A549 (cell line): ENCODE measurements around the gene EXO1. TPM values are rescaled to one million over a fixed set of nuclear protein-coding genes. Genes with fewer than 3 reads are reported as not detected.

Source experiments
- ATAC-seq, 2 experiments: fragments of 200-7000 bp in 1 of 2; fragments of >200 bp in 1 of 2; cut with Nextera tagmentation in 1 of 2; cut with Tn5 transposase in 1 of 2; 3 replicates each; pipeline versions ENCODE4 v1.8.0 to v1.9.1; 2018 to 2020; ENCODE audit warnings: mild to moderate bottlenecking in 1 of 2, moderate library complexity in 1 of 2
- CTCF ChIA-PET: fragments of 300-600 bp; sonication (Branson Sonifier 250); formaldehyde crosslinking; extraction: SDS; loops from one replicate; lab custom pipeline; 2021; ENCODE audit warnings: antibody characterized with exemption, inconsistent platforms; lab: Yijun Ruan, JAX
- POLR2A ChIA-PET: fragments of 350-600 bp; formaldehyde crosslinking; extraction: SDS; loops from one replicate; lab custom pipeline; 2021; ENCODE audit warnings: antibody characterized with exemption, inconsistent platforms; lab: Yijun Ruan, JAX
- DNase-seq, 2 experiments: peaks; one replicate each; pipeline versions ENCODE4 v3.0.0 to v3.0.0-alpha.2; 2011 to 2016; ENCODE audit warnings: low read depth in 1 of 2, low spot score in 1 of 2
- FAIRE-seq: peaks from 2 replicates; lab custom pipeline; 2011; peaks lifted over from hg19 to GRCh38; lab: Jason Lieb, UNC
- H3K27ac ChIP-seq, 2 experiments: fragments of >200 bp; sonication (Bioruptor Twin); formaldehyde crosslinking; 3 replicates each; pipeline ENCODE4 v1.5.1; 2016 to 2017
- H3K4me1 ChIP-seq: fragments of >200 bp; sonication (Bioruptor Twin); formaldehyde crosslinking; 3 replicates; pipeline ENCODE4 v1.6.1; 2016
- H3K4me2 ChIP-seq: fragments of >200 bp; sonication (Bioruptor Twin); formaldehyde crosslinking; 3 replicates; pipeline ENCODE4 v1.6.1; 2016
- H3K4me3 ChIP-seq: fragments of >200 bp; sonication (Bioruptor Twin); formaldehyde crosslinking; 3 replicates; pipeline ENCODE4 v1.5.1; 2016
- H3K9me3 ChIP-seq: fragments of >200 bp; sonication (Bioruptor Twin); formaldehyde crosslinking; 3 replicates; pipeline ENCODE4 v1.6.1; 2016
- ATOH8 ChIP-seq: fragments of 250-450 bp; sonication (Bioruptor Pico); IDR thresholded peaks from 2 replicates; pipeline ENCODE4 v1.5.0; 2020; ENCODE audit warnings: low read depth, mild to moderate bottlenecking, moderate library complexity
- CBX2 ChIP-seq: fragments of 200-600 bp; sonication (generic); IDR thresholded peaks from 2 replicates; pipeline ENCODE4 v1.6.1; 2016; ENCODE audit warnings: low read depth, mild to moderate bottlenecking, borderline replicate concordance
- CEBPB ChIP-seq, 2 experiments: fragments of >200 bp in 1 of 2; sonication (Bioruptor Twin) in 1 of 2; formaldehyde crosslinking in 1 of 2; IDR thresholded peaks; 2 replicates each; pipeline ENCODE4 v1.6.1; 2012 to 2016
- E2F6 ChIP-seq: IDR thresholded peaks from 2 replicates; pipeline ENCODE4 v1.6.1; 2012; ENCODE audit warnings: low read depth, borderline replicate concordance
- EHMT2 ChIP-seq: fragments of 200-600 bp; sonication (generic); IDR thresholded peaks from 2 replicates; pipeline ENCODE4 v1.6.1; 2016; ENCODE audit warnings: antibody characterized with exemption, low read depth, mild to moderate bottlenecking, moderate library complexity
- FOSB ChIP-seq: fragments of 250-450 bp; sonication (Bioruptor Pico); IDR thresholded peaks from 2 replicates; pipeline ENCODE4 v1.5.0; 2020; ENCODE audit warnings: mild to moderate bottlenecking, moderate library complexity
- GATA3 ChIP-seq: IDR thresholded peaks from 2 replicates; pipeline ENCODE4 v1.6.1; 2012; ENCODE audit warnings: borderline replicate concordance
- HMGXB4 ChIP-seq: fragments of 250-450 bp; sonication (Bioruptor Pico); IDR thresholded peaks from 2 replicates; pipeline ENCODE4 v1.5.0; 2021; ENCODE audit warnings: mild to moderate bottlenecking, moderate library complexity, borderline replicate concordance
- MAFK ChIP-seq: fragments of 450-650 bp; IDR thresholded peaks from 2 replicates; pipeline ENCODE4 v1.6.1; 2014; ENCODE audit not compliant: partially characterized antibody
- MAX ChIP-seq: IDR thresholded peaks from 2 replicates; pipeline ENCODE4 v1.6.1; 2012
- NFE2L2 ChIP-seq: fragments of 150-350 bp; conservative IDR thresholded peaks from 2 replicates; pipeline ENCODE4 v1.6.1; 2014; ENCODE audit warnings: low read length
- NPAS2 ChIP-seq: fragments of 250-450 bp; sonication (Bioruptor Pico); IDR thresholded peaks from 2 replicates; pipeline ENCODE4 v1.8.0; 2022; ENCODE audit warnings: mild to moderate bottlenecking, moderate library complexity, borderline replicate concordance
- RAD21 ChIP-seq, 2 experiments: fragments of >200 bp in 1 of 2; sonication (Bioruptor Twin) in 1 of 2; formaldehyde crosslinking in 1 of 2; IDR thresholded peaks in 1 of 2; conservative IDR thresholded peaks in 1 of 2; 2 replicates in 1 of 2; 3 replicates in 1 of 2; pipeline ENCODE4 v1.6.1; 2012 to 2018; ENCODE audit warnings: inconsistent platforms in 1 of 2
- RARB ChIP-seq: fragments of 250-450 bp; sonication (Bioruptor Pico); IDR thresholded peaks from 2 replicates; pipeline ENCODE4 v1.8.0; 2021; ENCODE audit warnings: mild to moderate bottlenecking, moderate library complexity
- RFX5 ChIP-seq: fragments of 450-650 bp; IDR thresholded peaks from 2 replicates; pipeline ENCODE4 v1.7.1; 2014; ENCODE audit warnings: antibody characterized with exemption, mild to moderate bottlenecking, moderate library complexity
- ZC3H11A ChIP-seq: fragments of 450-650 bp; IDR thresholded peaks from 2 replicates; pipeline ENCODE4 v1.6.1; 2014; ENCODE audit warnings: antibody characterized with exemption, mild to moderate bottlenecking
- WGBS: methylation state at CpG from one replicate; pipeline ENCODE4 v1.1.6; 2017; ENCODE audit errors: missing lambda C conversion rate; 5-methylcytosine and 5-hydroxymethylcytosine counted together
- polyA plus RNA-seq, 4 experiments: library from polyadenylated mRNA; depleted of rRNA in 3 of 4; stranded (reverse); fragments of >200 nt; fragmentation: RNase III in 1 of 4; extraction: RNeasy Plus Mini Kit Qiagen cat#74134 plus additional on column Dnase treatment in 1 of 4; gene quantifications; 2 replicates in 3 of 4; 3 replicates in 1 of 4; pipeline ENCODE4 v1.2.3, GENCODE V29; 2011 to 2017

EXO1 gene
- polyA plus RNA-seq, 2 of the 4 experiments (the other 2 are of a cell fraction): 23.0 to 33.1 TPM

GRCh38 chr1:241894016-241894415 is 46.0 kb downstream of the EXO1 start:
- no peaks in the 10 kb centered on the region for H3K4me1 ChIP-seq
- DNase-seq (no peak), ATAC-seq (peak in 1 of 2 experiments; percentile 32; a peak in 3 of 6 replicates), FAIRE-seq (no peak)
- WGBS: 63% methylated on average over 3 of the region's 3 CpGs
- H3K4me3 ChIP-seq: no peak overlapping the region
- CTCF ChIA-PET: interaction anchor here (1.2 to 10.5 kb wide), 3 partner anchors 55 to 105 kb away, joined by 3 to 106 read pairs (median 80); partner anchors contain the start of gene MAP1LC3C
- H3K4me2 ChIP-seq: no peak overlapping the region
- POLR2A ChIA-PET: no interaction called here
- TF ChIP-seq NFE2L2 (no peak), RFX5 (no peak), NPAS2 (CRISPR knock-in tag) (no peak), CEBPB (IDR thresholded peaks at IDR 0.05) (no peak), GATA3 (no peak), EHMT2 (no peak), CBX2 (no peak), FOSB (CRISPR knock-in tag) (no peak), E2F6 (no peak), ATOH8 (CRISPR knock-in tag) (no peak), MAFK (no peak), ZC3H11A (no peak)
- H3K27ac ChIP-seq: no peak overlapping the region
- no peaks in the 10 kb centered on the region for H3K9me3 ChIP-seq

- no peaks in the 10 kb centered on the region for H3K4me1 ChIP-seq
- ChIA-PET CTCF (interaction anchor here (0.8 to 10.5 kb wide), 8 partner anchors 10 to 290 kb away, joined by 3 to 106 read pairs (median 3); partner anchors contain the start of gene MAP1LC3C), POLR2A (no interaction called here)
- FAIRE-seq: no peak
- no peak overlapping the region for H3K27ac ChIP-seq
- peak in 1 of 2 experiments; percentile 22; a peak in 1 of 4 replicates for TF ChIP-seq CEBPB (IDR thresholded peaks at IDR 0.05)
- TF ChIP-seq RARB (CRISPR knock-in tag): no peak
- WGBS: 83% methylated on average over 2 of the region's 2 CpGs
- ATAC-seq: no peak
- DNase-seq: no peak
- H3K4me3 ChIP-seq: no peak overlapping the region
- H3K9me3 ChIP-seq: no peaks in the 10 kb centered on the region
- no peak overlapping the region for H3K4me2 ChIP-seq
Observed at GRCh38 chr1:241895013-241895412, 47.0 kb downstream of the EXO1 start.

GRCh38 chr1:241896670-241896962 is 48.6 kb downstream of the EXO1 start:
- Histone ChIP-seq H3K9me3 (no peaks in the 10 kb centered on the region), H3K4me2 (no peak overlapping the region), H3K4me3 (no peak overlapping the region), H3K4me1 (no peaks in the 10 kb centered on the region), H3K27ac (no peak overlapping the region)
- no peak for TF ChIP-seq HMGXB4 (CRISPR knock-in tag)
- 0 out of 5 replicates have a peak, but pooled peaks of 1 of the 2 experiments have one; percentile 2 for TF ChIP-seq RAD21 (conservative IDR thresholded peaks at IDR 0.05 in 1 of 2, IDR thresholded peaks at IDR 0.05 in 1 of 2)
- ChIA-PET POLR2A (no interaction called here), CTCF (interaction anchor here (0.7 to 10.5 kb wide), 27 partner anchors 10 to 294 kb away, joined by 3 to 106 read pairs (median 5); partner anchors contain the start of gene MAP1LC3C)
- FAIRE-seq: no peak
- ATAC-seq: no peak
- no peak for DNase-seq

- ATAC-seq: no peak
- Histone ChIP-seq H3K4me2 (no peak overlapping the region), H3K4me3 (no peak overlapping the region)
- CTCF ChIA-PET: interaction anchor here (0.6 to 10.5 kb wide), 6 partner anchors 15 to 510 kb away, joined by 3 to 106 read pairs (median 4); partner anchors contain the start of gene MAP1LC3C
- TF ChIP-seq CEBPB (IDR thresholded peaks at IDR 0.05) (no peak), MAX (no peak)
- TF ChIP-seq, all 56 proteins: peak for 0
- no peaks in the 10 kb centered on the region for H3K4me1 ChIP-seq
- 90% methylated on average over 5 of the region's 5 CpGs for WGBS
- no peaks in the 10 kb centered on the region for H3K9me3 ChIP-seq
- no peak overlapping the region for H3K27ac ChIP-seq
- DNase-seq (no peak), FAIRE-seq (no peak)
- POLR2A ChIA-PET: no interaction called here
Observed at GRCh38 chr1:241899210-241899609, 51.2 kb downstream of the EXO1 start.
